SK-N-MC (cell line): ENCODE results near the gene PRTN3.

ENCODE experiments used
- EZH2 ChIP-seq: fragments of 200-600 bp; sonication (generic); IDR thresholded peaks from one replicate; pipeline ENCODE4 v1.6.1; 2017; ENCODE audit warnings: antibody characterized with exemption
- FOXP2 ChIP-seq: optimal IDR thresholded peaks from 2 replicates; pipeline ENCODE3; 2011; ENCODE audit warnings: mild to moderate bottlenecking, moderate library complexity; ENCODE audit not compliant: insufficient read depth; ENCODE audit errors: extremely low read length, control extremely low read depth
- POLR2AphosphoS5 ChIP-seq: IDR thresholded peaks from 2 replicates; pipeline ENCODE4 v1.6.1; 2012; ENCODE audit warnings: mild to moderate bottlenecking, low read depth, low read length, borderline replicate concordance

GRCh38 chr19:881385-882071, 40.7 kb downstream of the PRTN3 start:
- no peak for TF ChIP-seq FOXP2
- no peak for TF ChIP-seq POLR2AphosphoS5
- no peak for TF ChIP-seq EZH2
